GM19468 (cell line): ENCODE results near the gene CGB1.

Experiments
- ATAC-seq: cut with Tn5 transposase; IDR thresholded peaks from one replicate; pipeline ENCODE4 v1.9.1; 2021; ENCODE audit warnings: mild to moderate bottlenecking, moderate library complexity, moderate number of reproducible peaks; ENCODE audit not compliant: unreplicated experiment; ENCODE audit errors: extremely low read depth

CGB1 gene

DNA sequence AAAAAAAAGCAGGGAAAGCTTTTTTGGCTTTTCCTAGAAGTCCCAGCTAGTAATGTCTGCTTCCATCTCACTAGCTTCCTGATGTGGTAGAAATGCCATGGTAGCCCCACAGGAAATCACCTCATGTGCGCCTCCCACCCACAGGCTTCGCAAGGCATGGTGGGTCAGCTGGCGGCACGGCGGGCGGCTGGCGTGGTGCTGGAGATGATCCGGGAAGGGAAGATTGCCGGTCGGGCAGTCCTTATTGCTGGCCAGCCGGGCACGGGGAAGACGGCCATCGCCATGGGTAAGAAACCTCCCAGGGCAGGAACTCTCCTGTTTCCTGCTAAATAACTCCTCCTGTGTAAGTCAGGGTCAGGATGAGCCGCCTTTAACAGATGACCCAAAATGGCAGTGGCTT is 32.6 kb downstream of the CGB1 start:
- no peak for ATAC-seq

DNA sequence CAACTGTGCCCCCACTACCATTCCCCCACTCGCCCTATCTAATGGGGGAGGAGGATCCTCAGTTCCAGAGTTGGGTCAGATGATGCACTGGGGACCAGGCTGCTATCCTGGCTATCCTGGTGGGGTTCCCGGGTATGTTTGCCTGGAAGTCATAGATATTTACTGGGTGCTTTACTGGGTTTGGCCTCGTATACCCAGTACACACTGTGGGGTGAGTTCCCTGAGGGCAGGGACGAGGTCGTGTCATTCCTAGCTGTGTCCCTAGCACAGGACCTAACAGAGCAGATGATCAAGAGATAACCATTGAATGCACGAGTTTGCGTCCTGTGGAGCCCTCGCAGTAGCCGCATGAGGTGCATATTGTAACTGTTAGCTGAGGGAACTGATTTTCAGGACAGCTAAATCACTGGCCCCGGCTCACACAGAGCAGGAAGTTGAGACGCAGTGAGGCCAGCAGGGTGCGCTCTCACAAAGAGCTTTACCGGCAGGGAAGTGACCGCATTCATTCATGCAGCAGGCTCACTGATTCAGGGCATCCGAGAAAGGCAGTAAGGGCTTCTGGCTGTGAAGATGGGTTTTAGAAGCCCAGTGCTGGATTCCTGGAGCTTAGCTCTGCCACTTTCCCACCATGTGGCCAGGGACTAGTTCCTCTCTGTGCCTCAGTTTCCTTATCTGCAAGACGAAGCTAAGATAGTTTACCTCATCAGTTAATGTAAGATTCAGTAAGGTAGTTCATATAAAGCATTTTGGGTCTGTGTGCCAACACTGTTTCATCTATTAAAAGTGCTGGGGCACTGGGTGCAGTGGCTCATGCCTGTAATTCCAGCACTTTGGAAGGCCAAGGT is 37.0 kb downstream of the CGB1 start:
- ATAC-seq: no peak

DNA sequence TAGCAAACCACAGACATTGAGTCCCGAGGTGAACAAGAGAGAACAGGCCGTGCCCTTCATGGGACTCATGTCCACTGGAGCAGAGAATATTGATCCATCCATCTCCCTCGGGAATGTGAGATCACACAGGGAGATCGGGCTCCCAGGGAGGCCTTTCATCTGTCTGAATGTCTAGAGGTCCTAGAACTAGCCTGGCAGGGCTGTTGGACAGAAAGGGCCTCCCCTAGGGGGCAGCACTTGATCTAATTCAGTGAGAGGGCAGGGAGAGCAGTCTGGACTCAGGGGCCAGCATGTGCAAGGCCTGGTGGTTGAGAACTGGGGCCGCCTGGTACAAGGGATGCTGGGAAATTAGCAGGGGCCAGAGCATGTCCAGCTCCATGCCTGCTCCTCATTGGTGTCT is 38.7 kb downstream of the CGB1 start:
- ATAC-seq: no peak

DNA sequence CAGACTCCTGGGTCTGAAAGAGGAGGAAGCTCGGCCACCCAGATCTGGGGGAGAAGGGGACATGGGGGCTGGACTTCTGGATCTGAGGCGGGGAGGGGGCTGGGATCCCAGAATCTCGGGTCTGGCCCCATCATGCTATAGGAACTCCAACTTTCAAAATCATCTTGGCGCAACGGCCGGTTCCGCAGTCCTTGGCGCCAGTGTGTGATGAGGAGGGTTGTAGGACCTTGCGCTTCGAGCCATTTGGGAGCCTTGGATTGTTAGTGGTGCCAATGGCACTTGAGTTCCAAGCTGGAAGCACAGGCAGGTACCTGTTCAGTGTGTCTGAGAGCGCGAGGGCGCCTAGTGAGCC is 42.7 kb downstream of the CGB1 start:
- ATAC-seq: no peak

DNA sequence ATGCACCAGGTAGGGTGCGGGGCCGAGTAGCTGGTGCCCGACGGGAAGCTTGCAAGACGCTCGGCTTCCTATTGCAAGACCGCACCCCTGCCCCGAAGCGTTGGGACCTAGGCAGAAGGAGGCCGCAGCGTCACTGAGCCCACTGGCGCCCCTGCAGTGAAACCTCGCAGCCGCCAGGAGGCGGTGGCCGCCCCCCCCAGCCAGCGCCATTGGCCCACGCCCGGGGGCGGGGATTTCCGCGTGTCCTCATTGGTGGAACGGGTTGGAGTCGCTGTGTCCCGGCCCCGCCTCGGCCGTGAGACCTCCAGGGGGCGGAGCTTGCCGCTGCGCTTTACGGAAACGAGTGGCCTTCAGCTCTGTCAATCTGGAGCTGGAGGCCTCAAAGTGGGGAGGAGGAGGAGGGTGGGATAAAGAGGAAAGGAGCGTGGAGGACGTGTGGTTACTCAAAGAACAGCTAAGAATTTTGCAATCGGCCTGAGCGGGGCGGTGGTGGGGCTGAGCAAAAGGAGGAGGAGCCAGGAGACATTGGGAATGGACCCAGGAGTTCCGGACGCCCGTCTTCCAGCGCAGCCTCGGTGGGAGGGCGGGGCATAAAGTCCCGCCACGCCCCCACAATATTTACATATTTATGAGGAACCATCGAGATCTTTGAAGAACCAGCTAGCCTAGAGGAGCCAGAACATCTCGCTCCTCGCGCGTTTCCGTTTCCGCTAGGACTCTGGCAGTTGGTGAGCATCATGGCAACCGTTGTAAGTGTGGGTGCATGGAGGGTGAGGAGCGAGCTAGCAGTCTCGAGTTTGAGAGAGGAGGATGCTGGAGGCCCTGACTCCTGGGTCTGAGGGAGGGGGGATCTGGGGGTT is 43.3 kb downstream of the CGB1 start, which contains the start of the genes GYS1 and RUVBL2:
TSS of gene GYS1 (minus strand) at position 135 of the 860 bp plus-strand sequence. CDS start 197 bp downstream, outside the sequence.
TSS of gene RUVBL2 (plus strand) at position 713 of the 860 bp plus-strand sequence. CDS start at position 738, 25 bp downstream.
- peak; percentile 67 for ATAC-seq

DNA sequence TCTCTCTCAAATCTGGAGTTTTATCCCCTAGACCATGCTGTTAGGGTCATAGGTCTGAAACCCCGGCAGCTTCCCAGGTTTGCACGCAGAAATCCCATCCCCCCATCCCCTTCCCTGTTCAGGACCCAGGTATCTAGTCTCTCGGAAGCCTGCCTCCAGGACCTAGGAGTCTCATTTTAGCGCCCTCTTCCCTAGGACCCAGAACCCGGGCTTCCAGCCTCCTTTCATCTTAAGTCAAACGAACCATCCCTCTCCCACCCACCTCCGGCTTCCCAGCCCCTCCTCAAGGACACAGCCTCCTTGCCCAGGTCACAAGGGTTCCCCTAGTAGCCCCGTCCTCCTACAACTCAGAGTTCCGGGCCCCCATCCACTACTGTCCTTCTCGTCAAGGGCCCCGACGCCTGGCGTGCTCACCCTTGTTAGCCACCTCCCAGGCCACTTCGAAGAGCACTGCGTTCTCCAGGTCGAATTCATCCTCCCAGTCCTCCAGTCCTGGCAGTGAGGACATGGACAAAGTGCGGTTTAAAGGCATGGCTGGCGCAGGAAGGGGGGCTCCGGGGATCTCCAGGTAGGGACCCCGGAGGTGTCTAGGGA is 44.0 kb downstream of the CGB1 start:
- no peak for ATAC-seq

DNA sequence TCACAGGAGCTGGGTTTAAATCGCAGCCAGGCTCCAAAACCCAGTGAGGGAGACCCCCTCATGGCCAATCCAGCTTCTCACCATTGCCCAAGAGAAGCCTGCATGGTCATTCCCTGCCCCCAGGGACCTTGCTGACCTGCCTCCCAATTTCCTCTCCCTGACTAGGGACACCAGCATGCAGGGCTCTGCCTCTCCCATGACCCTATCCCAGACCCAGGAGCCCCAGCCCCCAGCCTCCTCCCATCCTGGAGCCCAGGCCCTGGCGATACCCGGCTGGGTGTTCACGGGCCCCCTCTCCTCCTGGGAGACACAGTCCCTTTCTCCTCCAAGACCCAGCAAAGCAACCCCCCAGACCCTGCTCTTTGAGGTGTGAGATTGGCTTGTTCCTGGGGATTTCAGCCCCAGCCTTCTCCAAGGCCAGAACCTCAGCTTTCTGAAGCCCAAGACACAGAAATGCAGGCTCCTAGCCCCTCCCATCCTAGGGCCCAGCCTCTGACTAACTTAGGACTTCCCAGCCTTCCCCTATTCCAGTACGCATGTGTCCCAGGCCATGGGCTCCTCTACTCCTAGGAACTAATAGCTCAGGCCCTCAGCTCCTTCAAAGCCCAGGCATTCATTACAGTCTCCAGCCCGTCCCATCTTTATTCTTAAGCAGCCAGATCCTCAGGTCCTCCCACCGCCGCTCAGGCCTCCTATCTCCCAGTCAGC is 44.7 kb downstream of the CGB1 start:
- ATAC-seq: no peak

DNA sequence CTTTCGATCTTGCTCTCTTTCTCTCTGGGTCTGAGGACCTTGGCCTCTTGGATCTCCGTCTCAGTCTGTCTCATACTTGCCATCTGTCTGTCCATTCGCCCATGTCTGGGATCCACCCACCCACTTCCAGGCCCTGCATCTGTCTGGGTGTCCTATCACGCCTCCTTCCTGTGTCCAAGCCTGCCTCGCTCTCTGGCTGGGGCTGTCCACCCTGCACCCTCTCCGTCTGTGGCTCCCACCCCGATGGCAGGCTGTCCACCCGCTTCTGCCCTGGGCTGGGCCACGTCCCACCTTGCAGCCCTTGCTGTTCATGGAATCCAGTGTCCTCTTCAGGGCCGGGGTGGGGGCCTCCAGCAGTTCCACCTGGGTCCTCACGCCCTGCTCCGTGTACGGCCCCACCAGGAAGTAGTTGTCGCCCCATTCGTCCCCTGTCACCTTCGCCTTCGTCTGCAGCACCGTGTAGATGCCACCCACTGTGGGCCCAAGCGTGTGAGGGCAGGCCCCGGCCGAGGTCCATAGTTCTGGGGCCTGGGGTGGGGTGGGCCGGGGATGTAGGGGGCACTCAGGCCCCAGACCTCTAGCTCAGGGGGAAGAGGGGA is 45.6 kb downstream of the CGB1 start:
- ATAC-seq: no peak

DNA sequence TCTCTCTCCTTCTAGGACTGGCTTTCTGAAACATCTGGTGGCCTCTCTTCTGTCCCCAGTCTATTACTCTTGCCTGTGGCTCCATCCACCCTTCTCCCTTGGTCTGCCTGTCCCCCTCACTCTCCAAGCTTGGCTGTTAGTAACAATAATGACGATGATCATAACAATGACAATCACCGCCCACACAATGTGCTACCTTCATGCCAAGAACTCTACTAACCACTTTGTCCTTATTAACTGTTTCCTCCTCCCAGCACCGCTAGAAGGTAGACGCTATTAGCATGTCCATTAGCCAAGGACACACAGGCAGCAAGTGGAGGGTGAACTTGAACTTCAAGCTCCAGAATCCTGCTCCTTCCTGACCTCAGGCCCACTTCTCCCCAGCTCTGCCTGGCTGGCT is 46.3 kb downstream of the CGB1 start:
- ATAC-seq: no peak

DNA sequence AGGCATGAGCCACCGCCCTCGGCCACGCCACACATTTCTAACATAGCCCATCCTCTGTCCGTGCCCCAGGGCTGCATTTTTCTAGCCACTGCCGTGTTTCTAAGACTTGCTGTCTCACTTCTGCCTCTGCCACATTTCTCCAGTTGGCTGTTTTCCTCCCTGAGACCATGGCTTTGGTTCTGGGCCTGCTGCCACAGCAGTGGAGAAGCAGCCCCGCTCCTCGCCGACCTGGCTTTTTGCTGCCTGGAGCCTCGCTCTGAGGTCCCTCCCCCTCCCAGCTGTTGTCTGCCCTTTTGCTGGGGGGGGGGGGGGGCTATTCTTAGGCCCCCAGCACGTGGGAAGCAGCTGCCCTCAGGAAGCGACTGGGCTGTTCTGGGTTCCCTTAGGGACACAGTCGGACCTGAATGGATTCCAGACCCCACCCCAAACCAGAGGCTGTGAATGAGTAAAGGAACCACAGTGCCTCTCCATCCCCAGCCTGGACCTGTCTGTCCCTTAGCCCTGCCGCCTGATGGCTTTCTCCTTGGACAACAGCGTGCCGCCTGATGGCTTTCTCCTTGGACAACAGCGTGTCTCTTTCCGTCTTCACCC is 46.9 kb downstream of the CGB1 start:
- ATAC-seq: no peak

DNA sequence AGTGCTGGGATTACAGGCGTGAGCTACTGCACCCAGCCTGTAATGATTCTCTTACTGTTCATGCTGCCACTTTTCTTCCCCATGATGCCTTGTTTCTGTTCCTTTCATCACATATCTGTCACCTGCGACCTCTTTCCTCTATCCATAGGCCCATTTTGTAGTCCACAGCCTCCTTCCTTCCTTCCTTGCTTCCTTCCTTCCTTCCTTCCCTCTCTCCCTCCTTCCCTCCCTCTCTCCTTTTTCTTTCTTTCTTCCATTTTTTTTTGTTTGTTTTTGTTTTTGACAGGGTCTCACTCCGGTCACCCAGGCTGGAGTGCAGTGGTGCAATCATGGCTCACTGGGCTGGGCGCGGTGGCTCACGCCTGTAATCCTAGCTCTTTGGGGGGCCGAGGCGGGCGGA is 47.8 kb downstream of the CGB1 start:
- no peak for ATAC-seq

DNA sequence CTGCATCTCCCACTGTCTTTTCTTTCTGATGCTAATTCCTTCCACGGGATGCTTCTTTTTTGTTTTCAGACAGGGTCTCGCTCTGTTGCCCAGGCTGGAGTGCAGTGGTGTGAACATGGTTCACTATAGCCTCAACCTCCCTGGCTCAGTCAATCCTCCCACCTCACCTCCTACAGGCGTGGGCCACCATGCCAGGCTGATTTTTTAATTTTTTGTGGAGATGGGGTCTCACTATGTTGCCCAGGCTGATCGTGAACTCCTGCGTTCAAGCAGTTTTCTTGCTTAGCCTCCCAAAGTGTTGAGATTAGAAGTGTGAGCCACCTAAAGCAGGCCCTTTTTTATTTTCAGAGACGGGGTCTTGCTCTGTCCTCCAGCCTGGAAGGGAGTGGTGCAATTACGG is 48.4 kb downstream of the CGB1 start:
- ATAC-seq: no peak

DNA sequence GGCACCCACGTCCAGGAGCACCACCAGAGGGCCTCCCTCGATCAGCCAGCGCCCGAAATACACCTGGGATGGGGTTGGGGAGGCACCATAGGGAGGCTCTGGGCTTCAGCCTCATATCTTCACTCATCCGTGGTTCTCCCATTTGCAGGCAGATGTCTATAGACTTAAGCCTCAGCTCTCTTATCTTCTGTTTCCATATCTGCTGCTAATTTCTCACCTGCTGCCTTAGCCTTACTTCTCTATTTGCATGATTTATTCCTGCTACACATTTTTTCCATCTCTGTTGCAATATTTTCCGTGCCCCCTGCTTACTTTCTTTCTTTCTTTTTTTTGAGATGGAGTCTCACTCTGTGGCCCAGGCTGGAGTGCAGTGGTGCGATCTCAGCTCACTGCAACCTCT is 49.4 kb downstream of the CGB1 start:
- no peak for ATAC-seq

DNA sequence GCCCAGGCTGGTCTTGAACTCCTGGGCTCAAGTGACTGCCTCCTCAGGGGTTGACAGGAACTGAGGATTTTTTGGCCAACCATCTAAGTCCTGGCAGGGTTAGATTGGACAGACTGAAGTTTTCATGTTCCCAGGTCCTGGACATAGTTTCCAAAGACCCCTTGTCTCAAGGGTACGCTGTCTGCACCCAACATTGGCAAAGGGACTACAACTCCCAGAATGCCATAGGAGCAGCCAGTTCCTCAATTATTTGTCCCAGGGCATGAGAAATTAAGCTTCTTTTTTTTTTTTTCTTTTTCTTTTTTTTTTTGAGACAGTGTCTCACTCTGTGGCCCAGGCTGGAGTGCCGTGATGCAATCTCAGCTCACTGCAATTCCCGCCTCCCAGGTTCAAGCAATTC is 50.5 kb downstream of the CGB1 start:
- ATAC-seq: no peak

DNA sequence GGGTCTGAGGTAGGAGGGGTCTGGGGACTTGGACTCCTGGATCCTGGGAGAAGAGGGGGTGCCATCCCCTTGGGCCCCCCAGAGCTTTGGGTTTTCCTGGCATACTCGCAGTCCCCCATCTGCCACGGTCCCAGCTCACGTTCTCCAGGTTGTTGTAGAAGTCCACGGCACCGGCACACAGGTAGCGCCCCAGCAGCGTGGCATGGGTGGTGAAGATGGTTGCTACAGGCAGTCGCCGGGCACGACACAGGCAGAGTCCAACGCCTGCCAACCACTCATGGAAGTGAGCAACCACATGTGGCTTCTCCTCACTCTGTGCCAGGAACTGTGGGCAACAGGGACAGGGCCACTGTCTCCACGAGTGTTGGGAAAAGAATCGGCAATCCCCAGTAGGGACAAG is 51.0 kb downstream of the CGB1 start:
- no peak for ATAC-seq
